Ishikawa (cell line): ENCODE measurements around the gene COL15A1.

Experiments
- CEBPB ChIP-seq: IDR thresholded peaks from 2 replicates; pipeline ENCODE4 v1.6.1; 2012
- CREB1 ChIP-seq: IDR thresholded peaks from 2 replicates; pipeline ENCODE4 v1.6.1; 2012; ENCODE audit warnings: low read depth
- EGR1 ChIP-seq: IDR thresholded peaks from 2 replicates; pipeline ENCODE4 v1.6.1; 2012
- EP300 ChIP-seq: IDR thresholded peaks from 2 replicates; pipeline ENCODE4 v1.6.1; 2012; ENCODE audit warnings: borderline replicate concordance
- FOXM1 ChIP-seq: IDR thresholded peaks from 2 replicates; pipeline ENCODE4 v1.6.1; 2012; ENCODE audit warnings: low read depth, borderline replicate concordance
- NFIC ChIP-seq: IDR thresholded peaks from 2 replicates; pipeline ENCODE4 v1.6.1; 2012
- RAD21 ChIP-seq: IDR thresholded peaks from 2 replicates; pipeline ENCODE4 v1.6.1; 2012; ENCODE audit warnings: low read depth
- TAF1 ChIP-seq: IDR thresholded peaks from 2 replicates; pipeline ENCODE4 v1.6.1; 2012; ENCODE audit warnings: low read depth, mild to moderate bottlenecking
- TCF12 ChIP-seq: IDR thresholded peaks from 2 replicates; pipeline ENCODE4 v1.6.1; 2012; ENCODE audit warnings: low read depth
- TEAD4 ChIP-seq: IDR thresholded peaks from 2 replicates; pipeline ENCODE4 v1.6.1; 2012
- YY1 ChIP-seq: IDR thresholded peaks from 2 replicates; pipeline ENCODE4 v1.6.1; 2012; ENCODE audit warnings: low read depth
- ZBTB7A ChIP-seq: IDR thresholded peaks from 2 replicates; pipeline ENCODE4 v1.6.1; 2012; ENCODE audit warnings: low read depth
- TF ChIP-seq, protein P1 (sequence below): IDR thresholded peaks from 2 replicates; pipeline ENCODE4 v1.6.1; 2012; ENCODE audit warnings: low read depth, mild to moderate bottlenecking
- TF ChIP-seq, protein P2 (sequence below): IDR thresholded peaks from 2 replicates; pipeline ENCODE4 v1.6.1; 2012
- TF ChIP-seq, protein P3 (sequence below): IDR thresholded peaks from 2 replicates; pipeline ENCODE4 v1.6.1; 2012

The COL15A1 gene

DNA sequence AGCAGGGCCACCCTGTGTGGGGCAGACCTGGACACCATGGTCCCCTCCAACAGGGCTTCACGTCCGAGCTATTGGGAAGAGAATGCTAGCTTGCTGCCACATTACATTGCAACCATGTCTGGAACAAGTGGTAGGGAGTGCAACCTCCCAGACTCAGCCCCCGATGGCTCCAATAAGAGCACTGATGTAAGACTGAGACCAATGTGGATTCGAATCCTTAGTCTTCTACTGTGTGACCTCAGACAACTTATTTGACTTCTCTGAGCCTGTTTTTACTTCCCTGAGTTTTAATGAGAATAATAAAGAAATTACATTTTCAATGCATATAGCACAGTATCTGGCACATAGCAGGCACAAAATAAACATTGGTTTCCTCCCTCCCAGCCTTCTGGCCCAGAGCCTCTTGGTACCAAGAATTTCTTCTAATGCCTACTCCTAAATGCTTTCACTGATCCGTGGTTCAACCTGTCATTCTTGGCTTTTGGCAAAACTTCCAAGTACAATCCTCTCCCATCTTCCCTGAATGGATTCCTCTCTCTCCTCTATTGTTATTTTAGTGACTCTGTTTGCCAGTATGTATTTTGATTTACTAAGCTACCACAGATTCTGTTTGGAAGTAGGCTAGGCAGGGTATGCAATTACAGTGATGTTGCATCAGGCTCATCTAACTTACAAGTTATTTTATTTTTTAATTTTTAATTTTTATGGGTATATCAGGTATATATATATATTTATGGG is 34.6 kb upstream of the COL15A1 start:
- TF ChIP-seq, protein P1, sequence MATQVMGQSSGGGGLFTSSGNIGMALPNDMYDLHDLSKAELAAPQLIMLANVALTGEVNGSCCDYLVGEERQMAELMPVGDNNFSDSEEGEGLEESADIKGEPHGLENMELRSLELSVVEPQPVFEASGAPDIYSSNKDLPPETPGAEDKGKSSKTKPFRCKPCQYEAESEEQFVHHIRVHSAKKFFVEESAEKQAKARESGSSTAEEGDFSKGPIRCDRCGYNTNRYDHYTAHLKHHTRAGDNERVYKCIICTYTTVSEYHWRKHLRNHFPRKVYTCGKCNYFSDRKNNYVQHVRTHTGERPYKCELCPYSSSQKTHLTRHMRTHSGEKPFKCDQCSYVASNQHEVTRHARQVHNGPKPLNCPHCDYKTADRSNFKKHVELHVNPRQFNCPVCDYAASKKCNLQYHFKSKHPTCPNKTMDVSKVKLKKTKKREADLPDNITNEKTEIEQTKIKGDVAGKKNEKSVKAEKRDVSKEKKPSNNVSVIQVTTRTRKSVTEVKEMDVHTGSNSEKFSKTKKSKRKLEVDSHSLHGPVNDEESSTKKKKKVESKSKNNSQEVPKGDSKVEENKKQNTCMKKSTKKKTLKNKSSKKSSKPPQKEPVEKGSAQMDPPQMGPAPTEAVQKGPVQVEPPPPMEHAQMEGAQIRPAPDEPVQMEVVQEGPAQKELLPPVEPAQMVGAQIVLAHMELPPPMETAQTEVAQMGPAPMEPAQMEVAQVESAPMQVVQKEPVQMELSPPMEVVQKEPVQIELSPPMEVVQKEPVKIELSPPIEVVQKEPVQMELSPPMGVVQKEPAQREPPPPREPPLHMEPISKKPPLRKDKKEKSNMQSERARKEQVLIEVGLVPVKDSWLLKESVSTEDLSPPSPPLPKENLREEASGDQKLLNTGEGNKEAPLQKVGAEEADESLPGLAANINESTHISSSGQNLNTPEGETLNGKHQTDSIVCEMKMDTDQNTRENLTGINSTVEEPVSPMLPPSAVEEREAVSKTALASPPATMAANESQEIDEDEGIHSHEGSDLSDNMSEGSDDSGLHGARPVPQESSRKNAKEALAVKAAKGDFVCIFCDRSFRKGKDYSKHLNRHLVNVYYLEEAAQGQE: no peak
- TF ChIP-seq CREB1 (no peak), RAD21 (no peak), CEBPB (no peak), FOXM1 (no peak), EGR1 (no peak), EP300 (no peak), YY1 (no peak), ZBTB7A (no peak), TCF12 (no peak), TAF1 (no peak), TEAD4 (no peak), NFIC (no peak)
- TF ChIP-seq, protein P2, sequence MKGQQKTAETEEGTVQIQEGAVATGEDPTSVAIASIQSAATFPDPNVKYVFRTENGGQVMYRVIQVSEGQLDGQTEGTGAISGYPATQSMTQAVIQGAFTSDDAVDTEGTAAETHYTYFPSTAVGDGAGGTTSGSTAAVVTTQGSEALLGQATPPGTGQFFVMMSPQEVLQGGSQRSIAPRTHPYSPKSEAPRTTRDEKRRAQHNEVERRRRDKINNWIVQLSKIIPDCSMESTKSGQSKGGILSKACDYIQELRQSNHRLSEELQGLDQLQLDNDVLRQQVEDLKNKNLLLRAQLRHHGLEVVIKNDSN: no peak
- TF ChIP-seq, protein P3, sequence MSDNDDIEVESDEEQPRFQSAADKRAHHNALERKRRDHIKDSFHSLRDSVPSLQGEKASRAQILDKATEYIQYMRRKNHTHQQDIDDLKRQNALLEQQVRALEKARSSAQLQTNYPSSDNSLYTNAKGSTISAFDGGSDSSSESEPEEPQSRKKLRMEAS: no peak

DNA sequence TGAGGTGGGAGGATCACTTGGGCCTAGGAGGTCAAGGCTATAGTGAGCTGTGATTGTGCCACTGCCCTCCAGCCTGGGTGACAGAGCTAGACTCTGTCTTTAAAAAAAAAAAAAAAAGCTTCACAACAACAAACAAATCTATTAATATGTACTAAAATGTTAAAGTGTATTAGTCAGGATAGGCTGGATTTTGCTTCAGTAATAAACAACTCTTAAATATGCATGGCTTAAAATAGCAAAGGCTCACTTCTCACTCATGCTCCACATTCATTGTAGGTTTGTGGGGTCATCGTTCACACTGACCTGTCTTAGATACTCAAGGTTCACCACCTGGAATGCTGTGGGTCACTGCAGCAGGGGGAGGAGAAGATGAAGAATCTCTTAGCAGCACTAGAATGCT is 33.8 kb upstream of the COL15A1 start:
- TF ChIP-seq CEBPB: no peak
- TF ChIP-seq, protein P1: no peak
- no peak for TF ChIP-seq RAD21
- TF ChIP-seq TEAD4: no peak
- TF ChIP-seq CREB1: no peak
- TF ChIP-seq FOXM1: no peak
- no peak for TF ChIP-seq EP300
- TF ChIP-seq, protein P2: no peak
- TF ChIP-seq, protein P3: no peak
- TF ChIP-seq EGR1: no peak
- TF ChIP-seq NFIC: no peak

DNA sequence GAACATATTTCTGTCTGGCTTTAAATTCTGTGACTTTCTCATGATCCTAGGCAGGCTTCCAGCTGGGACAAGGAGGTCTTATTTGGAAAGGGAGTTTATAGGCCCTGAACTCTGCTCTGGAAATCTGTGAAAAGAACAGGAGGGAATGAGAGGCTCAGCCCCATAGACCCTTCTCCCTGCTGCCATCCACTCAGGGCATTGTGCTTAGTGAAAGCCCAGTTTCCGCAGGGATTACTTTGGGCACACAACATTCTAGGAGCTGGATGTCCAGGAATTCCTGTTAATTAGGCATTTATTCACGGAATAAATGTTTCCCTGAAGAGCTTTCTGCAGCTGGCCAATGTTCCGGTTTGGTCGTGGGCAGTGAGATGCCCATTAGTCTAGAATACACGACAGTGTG is 32.7 kb upstream of the COL15A1 start:
- TF ChIP-seq EP300 (no peak), TCF12 (no peak), CEBPB (no peak), RAD21 (no peak), EGR1 (no peak), TEAD4 (no peak), ZBTB7A (no peak), YY1 (no peak), CREB1 (no peak), TAF1 (no peak), NFIC (no peak), FOXM1 (no peak)
- TF ChIP-seq, protein P2: no peak
- TF ChIP-seq, protein P3: no peak
- TF ChIP-seq, protein P1: no peak

DNA sequence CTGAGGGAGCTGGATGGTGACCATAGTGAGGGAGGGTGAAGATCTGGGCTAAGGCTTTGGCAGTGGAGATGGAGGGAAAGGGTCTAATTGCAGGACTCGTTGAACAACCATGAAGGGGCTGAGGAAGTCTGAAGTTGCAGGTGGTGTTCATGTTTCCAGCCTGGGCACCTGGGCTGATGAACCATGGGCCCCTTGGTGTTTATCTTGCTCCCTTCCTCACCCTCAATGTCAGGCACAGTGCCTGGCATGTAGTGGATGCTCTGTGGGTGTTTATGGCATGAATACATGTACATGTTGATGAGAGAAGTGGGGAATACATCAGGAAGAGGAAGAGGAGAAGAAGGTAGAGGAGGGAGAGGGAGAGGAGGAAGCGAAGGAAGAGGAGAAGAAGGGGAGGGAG is 31.3 kb upstream of the COL15A1 start:
- TF ChIP-seq EGR1: no peak
- TF ChIP-seq RAD21: no peak
- no peak for TF ChIP-seq ZBTB7A
- TF ChIP-seq CEBPB: no peak
- TF ChIP-seq, protein P3: no peak
- TF ChIP-seq, protein P2: no peak
- TF ChIP-seq EP300: no peak
